HFFc6 (cell line): ENCODE data around the gene BBS7. TPM values are rescaled to one million over a fixed set of nuclear protein-coding genes. Genes with fewer than 3 reads are reported as not detected.

Source experiments
- DNase-seq: peaks from one replicate; pipeline ENCODE4 v3.0.0-alpha.2; 2018
- H3K27ac Mint-ChIP-seq: 2 replicates; pipeline ENCODE4 v1.8.0; 2020; ENCODE audit warnings: mild to moderate bottlenecking, mixed read lengths
- H3K27me3 Mint-ChIP-seq: 2 replicates; pipeline ENCODE4 v1.8.0; 2021; ENCODE audit warnings: mild to moderate bottlenecking, moderate library complexity, mixed read lengths; ENCODE audit not compliant: insufficient read depth
- H3K36me3 Mint-ChIP-seq: 2 replicates; pipeline ENCODE4 v1.8.0; 2021; ENCODE audit warnings: low read depth, mixed read lengths
- H3K4me1 Mint-ChIP-seq: 2 replicates; pipeline ENCODE4 v1.8.0; 2020; ENCODE audit warnings: low read depth, mixed read lengths
- H3K4me3 Mint-ChIP-seq: 2 replicates; pipeline ENCODE4 v1.8.0; 2020; ENCODE audit warnings: mild to moderate bottlenecking, moderate library complexity, mixed read lengths
- H3K9me3 Mint-ChIP-seq: 2 replicates; pipeline ENCODE4 v1.8.0; 2020; ENCODE audit warnings: mild to moderate bottlenecking, mixed read lengths
- total RNA-seq, 6 experiments: library from RNA; stranded (reverse); fragmentation: NEBNext Ultra II Directional; extraction: Animal tissue kit (Norgen Biotek cat#: 25700); gene quantifications; 2 replicates in 1 of 6; 3 replicates in 5 of 6; pipeline ENCODE4 v1.2.3, GENCODE V29; 2021
- TF ChIP-seq, protein P1 (sequence below): fragments of 200-600 bp; sonication (generic); IDR thresholded peaks from 2 replicates; pipeline ENCODE4 v1.5.0; 2021; ENCODE audit warnings: antibody characterized with exemption, mild to moderate bottlenecking

The BBS7 gene
- total RNA-seq, 6 experiments from 2014 or later: 20.3 to 30.0 (median 24.0) TPM

DNA sequence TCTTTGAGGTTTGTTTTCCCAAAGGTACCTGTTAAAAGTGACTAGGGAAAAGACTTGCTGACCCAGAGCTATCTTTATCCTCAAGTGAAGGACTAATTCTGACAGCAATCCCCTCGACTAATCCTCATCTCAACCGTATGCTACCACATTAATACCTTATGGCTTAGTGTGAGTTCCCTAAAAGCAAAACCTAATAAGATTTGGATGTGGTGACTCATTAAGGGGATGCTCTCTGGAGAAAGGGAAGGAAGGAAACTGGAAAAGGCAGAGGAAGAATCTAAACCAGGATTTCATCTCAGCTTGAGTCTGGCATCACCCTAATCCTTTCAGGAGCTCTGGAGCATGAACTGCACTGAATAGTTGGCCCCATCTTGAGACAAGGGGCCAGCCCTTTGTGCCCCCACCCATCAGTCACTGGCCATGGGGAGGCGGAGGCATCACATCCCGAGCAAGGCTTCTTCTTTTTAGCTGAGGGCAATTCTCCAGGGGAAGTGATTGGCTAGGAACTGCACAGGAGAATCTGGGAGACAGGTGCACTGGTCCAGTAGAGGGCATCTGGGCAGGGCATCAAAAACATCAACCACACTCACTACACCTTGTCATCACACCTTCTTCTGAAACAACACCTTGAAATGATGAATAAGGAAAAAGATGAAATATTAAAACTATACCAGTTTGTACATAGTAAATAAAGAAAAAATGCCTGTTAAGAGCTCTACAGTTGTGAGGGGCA is 6.9 kb upstream of the BBS7 start:
- H3K27me3 Mint-ChIP-seq: peaks cover 5% of the 10 kb centered on the region
- TF ChIP-seq, protein P1, sequence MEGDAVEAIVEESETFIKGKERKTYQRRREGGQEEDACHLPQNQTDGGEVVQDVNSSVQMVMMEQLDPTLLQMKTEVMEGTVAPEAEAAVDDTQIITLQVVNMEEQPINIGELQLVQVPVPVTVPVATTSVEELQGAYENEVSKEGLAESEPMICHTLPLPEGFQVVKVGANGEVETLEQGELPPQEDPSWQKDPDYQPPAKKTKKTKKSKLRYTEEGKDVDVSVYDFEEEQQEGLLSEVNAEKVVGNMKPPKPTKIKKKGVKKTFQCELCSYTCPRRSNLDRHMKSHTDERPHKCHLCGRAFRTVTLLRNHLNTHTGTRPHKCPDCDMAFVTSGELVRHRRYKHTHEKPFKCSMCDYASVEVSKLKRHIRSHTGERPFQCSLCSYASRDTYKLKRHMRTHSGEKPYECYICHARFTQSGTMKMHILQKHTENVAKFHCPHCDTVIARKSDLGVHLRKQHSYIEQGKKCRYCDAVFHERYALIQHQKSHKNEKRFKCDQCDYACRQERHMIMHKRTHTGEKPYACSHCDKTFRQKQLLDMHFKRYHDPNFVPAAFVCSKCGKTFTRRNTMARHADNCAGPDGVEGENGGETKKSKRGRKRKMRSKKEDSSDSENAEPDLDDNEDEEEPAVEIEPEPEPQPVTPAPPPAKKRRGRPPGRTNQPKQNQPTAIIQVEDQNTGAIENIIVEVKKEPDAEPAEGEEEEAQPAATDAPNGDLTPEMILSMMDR: no peak
- DNase-seq: no peak
- H3K4me1 Mint-ChIP-seq: no peaks in the 10 kb centered on the region
- no peak overlapping the region for H3K4me3 Mint-ChIP-seq
- no peak overlapping the region for H3K27ac Mint-ChIP-seq
- H3K36me3 Mint-ChIP-seq: no peaks in the 10 kb centered on the region
- H3K9me3 Mint-ChIP-seq: no peaks in the 10 kb centered on the region

DNA sequence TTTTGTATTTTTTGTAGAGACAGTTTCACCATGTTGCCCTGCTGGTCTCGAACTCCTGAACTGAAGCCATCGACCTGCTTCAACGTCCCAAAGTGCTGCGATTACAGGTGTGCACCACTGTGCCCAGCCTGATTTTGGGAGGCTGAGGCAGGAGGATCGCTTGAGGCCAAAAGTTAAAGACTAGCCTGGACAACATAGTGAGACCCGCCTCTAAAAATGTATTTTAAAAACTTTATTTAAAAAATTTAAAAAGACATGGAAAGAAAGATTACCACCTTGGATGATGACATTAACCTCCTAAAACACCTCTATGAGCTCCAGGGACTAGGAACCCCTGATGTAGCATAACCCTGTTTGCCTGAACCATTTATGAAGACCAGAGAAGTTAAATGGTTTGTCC is 5.8 kb upstream of the BBS7 start:
- TF ChIP-seq, protein P1: no peak
- no peaks in the 10 kb centered on the region for H3K9me3 Mint-ChIP-seq
- H3K36me3 Mint-ChIP-seq: no peaks in the 10 kb centered on the region
- H3K27me3 Mint-ChIP-seq: peaks cover 5% of the 10 kb centered on the region
- no peak overlapping the region for H3K4me3 Mint-ChIP-seq
- H3K27ac Mint-ChIP-seq: no peak overlapping the region
- peaks cover under 1% of the 10 kb centered on the region; the same call in 1 of the 2 replicates for H3K4me1 Mint-ChIP-seq
- DNase-seq: no peak

DNA sequence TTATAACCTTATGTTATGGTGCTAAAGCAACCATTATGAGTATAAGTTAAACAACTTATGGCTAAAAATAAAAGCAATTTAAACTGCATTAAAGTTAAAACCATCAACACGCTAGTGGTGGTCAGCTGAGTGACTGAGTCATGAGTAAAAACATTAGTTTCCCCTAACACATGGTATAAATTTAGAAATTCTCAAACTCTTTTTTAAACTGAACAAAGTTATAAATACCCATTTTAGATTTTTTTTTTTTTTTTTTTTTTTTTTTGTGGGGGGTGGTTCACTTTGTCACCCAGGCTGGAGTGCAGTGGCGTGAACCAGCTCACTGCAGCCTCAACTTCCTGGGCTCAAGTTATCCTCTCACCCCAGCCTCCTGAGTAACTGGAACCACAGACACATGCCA is 5.4 kb upstream of the BBS7 start:
- Mint-ChIP-seq H3K9me3 (no peaks in the 10 kb centered on the region), H3K27me3 (peaks cover 5% of the 10 kb centered on the region), H3K36me3 (no peaks in the 10 kb centered on the region), H3K27ac (no peak overlapping the region), H3K4me1 (peaks cover 4% of the 10 kb centered on the region; the same call in 1 of the 2 replicates), H3K4me3 (no peak overlapping the region)
- TF ChIP-seq, protein P1: no peak
- no peak for DNase-seq

DNA sequence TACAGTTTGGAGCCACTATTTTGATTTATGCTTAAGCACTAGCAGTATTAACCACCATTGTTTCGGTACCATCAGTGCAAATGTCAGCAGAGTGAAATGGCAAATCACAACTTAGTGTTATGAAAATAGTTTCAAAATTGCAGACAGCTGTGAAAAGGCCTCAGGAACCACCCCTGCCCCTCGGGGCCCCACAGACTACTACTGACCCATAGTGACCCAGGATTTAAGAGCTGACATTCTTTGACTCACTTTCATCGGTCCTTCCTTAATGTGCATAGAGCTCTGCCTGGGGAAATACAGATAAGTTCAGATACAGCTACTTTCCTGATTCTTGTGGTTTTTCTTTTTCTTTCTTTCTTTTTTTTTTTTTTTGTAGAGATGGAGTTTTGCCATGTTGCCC is 3.3 kb upstream of the BBS7 start:
- no peak for DNase-seq
- no peaks in the 10 kb centered on the region for H3K9me3 Mint-ChIP-seq
- TF ChIP-seq, protein P1: no peak

DNA sequence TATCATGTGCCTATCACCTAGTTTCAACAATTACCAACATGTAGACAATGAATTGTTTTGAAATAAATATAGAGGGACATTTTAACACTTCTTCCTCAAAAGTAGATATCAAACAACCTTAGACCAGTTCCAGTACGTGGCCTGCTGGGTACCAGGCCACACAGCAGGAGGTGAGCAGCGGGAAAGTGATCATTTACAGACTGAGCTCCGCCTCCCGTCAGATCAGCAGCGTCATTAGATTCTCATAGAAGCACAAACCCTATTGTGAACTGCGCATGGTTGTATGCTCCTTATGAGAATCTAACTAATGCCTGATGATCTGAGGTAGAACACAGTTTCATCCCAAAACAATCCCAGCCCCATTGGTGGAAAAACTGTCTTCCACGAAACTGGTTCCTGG is 6.5 kb downstream of the BBS7 start:
- Mint-ChIP-seq H3K4me1 (peaks cover 17% of the 10 kb centered on the region), H3K27me3 (no peaks in the 10 kb centered on the region), H3K36me3 (peaks cover 21% of the 10 kb centered on the region), H3K4me3 (no peak overlapping the region), H3K9me3 (no peaks in the 10 kb centered on the region), H3K27ac (no peak overlapping the region)
- DNase-seq: no peak
- TF ChIP-seq, protein P1: no peak

More for the DNA sequence above, 3.3 kb upstream of the BBS7 start:
- Mint-ChIP-seq H3K36me3 (no peaks in the 10 kb centered on the region), H3K4me1 (peaks cover 12% of the 10 kb centered on the region), H3K27ac (no peak overlapping the region), H3K27me3 (peaks cover 3% of the 10 kb centered on the region), H3K4me3 (no peak overlapping the region)
